Ishikawa (cell line): Measurements from ENCODE around the gene CADPS.

Experiments
- CEBPB ChIP-seq: IDR thresholded peaks from 2 replicates; pipeline ENCODE4 v1.6.1; 2012
- CREB1 ChIP-seq: IDR thresholded peaks from 2 replicates; pipeline ENCODE4 v1.6.1; 2012; ENCODE audit warnings: low read depth
- EGR1 ChIP-seq: IDR thresholded peaks from 2 replicates; pipeline ENCODE4 v1.6.1; 2012
- EP300 ChIP-seq: IDR thresholded peaks from 2 replicates; pipeline ENCODE4 v1.6.1; 2012; ENCODE audit warnings: borderline replicate concordance
- FOXM1 ChIP-seq: IDR thresholded peaks from 2 replicates; pipeline ENCODE4 v1.6.1; 2012; ENCODE audit warnings: low read depth, borderline replicate concordance
- MAX ChIP-seq: IDR thresholded peaks from 2 replicates; pipeline ENCODE4 v1.6.1; 2012
- NFIC ChIP-seq: IDR thresholded peaks from 2 replicates; pipeline ENCODE4 v1.6.1; 2012
- RAD21 ChIP-seq: IDR thresholded peaks from 2 replicates; pipeline ENCODE4 v1.6.1; 2012; ENCODE audit warnings: low read depth
- REST ChIP-seq: IDR thresholded peaks from 2 replicates; pipeline ENCODE4 v1.6.1; 2012; ENCODE audit warnings: low read depth, mild to moderate bottlenecking
- TAF1 ChIP-seq: IDR thresholded peaks from 2 replicates; pipeline ENCODE4 v1.6.1; 2012; ENCODE audit warnings: low read depth, mild to moderate bottlenecking
- TCF12 ChIP-seq: IDR thresholded peaks from 2 replicates; pipeline ENCODE4 v1.6.1; 2012; ENCODE audit warnings: low read depth
- TEAD4 ChIP-seq: IDR thresholded peaks from 2 replicates; pipeline ENCODE4 v1.6.1; 2012
- YY1 ChIP-seq: IDR thresholded peaks from 2 replicates; pipeline ENCODE4 v1.6.1; 2012; ENCODE audit warnings: low read depth
- ZBTB7A ChIP-seq: IDR thresholded peaks from 2 replicates; pipeline ENCODE4 v1.6.1; 2012; ENCODE audit warnings: low read depth

- TF ChIP-seq NFIC (no peak), REST (no peak), RAD21 (no peak), CREB1 (no peak), TAF1 (no peak), EP300 (no peak), YY1 (no peak), TEAD4 (no peak), MAX (no peak), ZBTB7A (no peak), TCF12 (no peak), CEBPB (no peak), FOXM1 (no peak), EGR1 (no peak)
Measured at GRCh38 chr3:62376454-62376720, 498.8 kb downstream of the CADPS start.
